Activated T-cell treated with anti-CD3 and anti-CD28 coated beads, Interleukin-2, amount 50 U/mL, for 48 hours (primary cell): ENCODE measurements around the gene MACROD2.

Experiments used
- DNase-seq, 2 experiments: peaks; one replicate each; pipeline ENCODE4 v3.0.0-alpha.2; 2020

The MACROD2 gene

GRCh38 chr20:14782731-14783130, 787.4 kb downstream of the MACROD2 start:
- DNase-seq, result no peak

GRCh38 chr20:14783766-14784165, 788.5 kb downstream of the MACROD2 start:
- DNase-seq, result no peak

- no peak for DNase-seq
Measured at GRCh38 chr20:14785065-14785743, 789.9 kb downstream of the MACROD2 start.

GRCh38 chr20:14790190-14790589, 794.9 kb downstream of the MACROD2 start:
- no peak for DNase-seq

GRCh38 chr20:14790771-14791620, 795.7 kb downstream of the MACROD2 start:
- no peak for DNase-seq

- no peak for DNase-seq
Measured at GRCh38 chr20:14792915-14793314, 797.6 kb downstream of the MACROD2 start.

- DNase-seq, result no peak
Measured at GRCh38 chr20:14799545-14800216, 804.4 kb downstream of the MACROD2 start.

- no peak for DNase-seq
Measured at GRCh38 chr20:14800707-14801425, 805.5 kb downstream of the MACROD2 start.

GRCh38 chr20:14801591-14802325, 806.4 kb downstream of the MACROD2 start:
- no peak for DNase-seq

GRCh38 chr20:14807224-14807623, 811.9 kb downstream of the MACROD2 start:
- no peak for DNase-seq

- DNase-seq, result no peak
Measured at GRCh38 chr20:14815340-14815739, 820.0 kb downstream of the MACROD2 start.

GRCh38 chr20:14816471-14816870, 821.2 kb downstream of the MACROD2 start:
- no peak for DNase-seq

- DNase-seq, result no peak
Measured at GRCh38 chr20:14817101-14817500, 821.8 kb downstream of the MACROD2 start.

GRCh38 chr20:14820771-14821170, 825.5 kb downstream of the MACROD2 start:
- DNase-seq, result no peak

- no peak for DNase-seq
Measured at GRCh38 chr20:14821251-14821650, 825.9 kb downstream of the MACROD2 start.

- no peak for DNase-seq
Measured at GRCh38 chr20:14824996-14825395, 829.7 kb downstream of the MACROD2 start.

GRCh38 chr20:14826543-14827313, 831.4 kb downstream of the MACROD2 start:
- no peak for DNase-seq

- no peak for DNase-seq
Measured at GRCh38 chr20:14828459-14828858, 833.1 kb downstream of the MACROD2 start.

- no peak for DNase-seq
Measured at GRCh38 chr20:14829906-14830305, 834.6 kb downstream of the MACROD2 start.

GRCh38 chr20:14830466-14830865, 835.1 kb downstream of the MACROD2 start:
- no peak for DNase-seq

GRCh38 chr20:14830899-14831298, 835.6 kb downstream of the MACROD2 start:
- no peak for DNase-seq

- DNase-seq, result no peak
Measured at GRCh38 chr20:14832630-14833029, 837.3 kb downstream of the MACROD2 start.
